ENCODE results near the gene TSHZ2.

TSHZ2 gene, protein sequence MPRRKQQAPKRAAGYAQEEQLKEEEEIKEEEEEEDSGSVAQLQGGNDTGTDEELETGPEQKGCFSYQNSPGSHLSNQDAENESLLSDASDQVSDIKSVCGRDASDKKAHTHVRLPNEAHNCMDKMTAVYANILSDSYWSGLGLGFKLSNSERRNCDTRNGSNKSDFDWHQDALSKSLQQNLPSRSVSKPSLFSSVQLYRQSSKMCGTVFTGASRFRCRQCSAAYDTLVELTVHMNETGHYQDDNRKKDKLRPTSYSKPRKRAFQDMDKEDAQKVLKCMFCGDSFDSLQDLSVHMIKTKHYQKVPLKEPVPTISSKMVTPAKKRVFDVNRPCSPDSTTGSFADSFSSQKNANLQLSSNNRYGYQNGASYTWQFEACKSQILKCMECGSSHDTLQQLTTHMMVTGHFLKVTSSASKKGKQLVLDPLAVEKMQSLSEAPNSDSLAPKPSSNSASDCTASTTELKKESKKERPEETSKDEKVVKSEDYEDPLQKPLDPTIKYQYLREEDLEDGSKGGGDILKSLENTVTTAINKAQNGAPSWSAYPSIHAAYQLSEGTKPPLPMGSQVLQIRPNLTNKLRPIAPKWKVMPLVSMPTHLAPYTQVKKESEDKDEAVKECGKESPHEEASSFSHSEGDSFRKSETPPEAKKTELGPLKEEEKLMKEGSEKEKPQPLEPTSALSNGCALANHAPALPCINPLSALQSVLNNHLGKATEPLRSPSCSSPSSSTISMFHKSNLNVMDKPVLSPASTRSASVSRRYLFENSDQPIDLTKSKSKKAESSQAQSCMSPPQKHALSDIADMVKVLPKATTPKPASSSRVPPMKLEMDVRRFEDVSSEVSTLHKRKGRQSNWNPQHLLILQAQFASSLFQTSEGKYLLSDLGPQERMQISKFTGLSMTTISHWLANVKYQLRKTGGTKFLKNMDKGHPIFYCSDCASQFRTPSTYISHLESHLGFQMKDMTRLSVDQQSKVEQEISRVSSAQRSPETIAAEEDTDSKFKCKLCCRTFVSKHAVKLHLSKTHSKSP (N-terminal part only)

DNA sequence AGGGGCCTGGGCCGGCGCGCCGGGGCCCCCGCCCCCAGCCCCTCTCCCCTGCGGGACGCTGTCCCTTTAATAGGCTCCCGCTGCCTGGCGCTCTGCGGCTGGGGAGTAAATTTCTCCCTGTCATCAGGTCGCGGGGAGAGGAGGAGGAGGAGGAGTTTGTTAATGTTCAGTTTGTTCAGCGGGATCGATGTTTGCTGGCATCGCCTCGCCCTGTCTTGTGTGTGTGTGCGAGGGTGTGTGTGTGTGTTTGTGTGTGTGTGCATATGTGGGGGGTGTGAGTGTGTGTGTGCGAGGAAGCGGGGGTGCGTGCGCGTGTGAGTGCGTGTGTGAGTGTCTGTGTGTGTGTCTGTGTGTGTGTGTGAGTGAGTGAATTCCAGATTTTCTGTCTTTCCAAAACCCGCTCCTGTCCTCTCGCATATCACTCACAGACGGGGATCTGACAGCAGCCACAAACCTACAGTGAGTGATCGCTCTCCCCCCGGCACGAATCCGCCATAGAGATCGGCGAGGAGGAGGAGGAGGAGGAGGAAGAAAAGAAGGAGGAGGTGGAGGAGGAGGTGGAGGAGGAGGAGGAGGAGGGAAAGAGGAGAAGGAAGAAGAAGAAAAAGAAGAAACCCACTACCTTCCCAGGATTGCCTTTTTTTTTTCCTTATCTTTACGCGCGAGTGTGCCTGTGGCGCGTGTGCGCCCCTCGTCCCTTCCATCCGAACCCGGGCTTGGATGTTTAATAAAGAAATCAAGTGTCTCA is at the start of gene TSHZ2:
TSS of gene TSHZ2 (plus strand) at position 169 of the 748 bp plus-strand sequence. CDS start 936 bp downstream, outside the sequence.
- no peak for DNase-seq (ENCODE audit: low read depth)

DNA sequence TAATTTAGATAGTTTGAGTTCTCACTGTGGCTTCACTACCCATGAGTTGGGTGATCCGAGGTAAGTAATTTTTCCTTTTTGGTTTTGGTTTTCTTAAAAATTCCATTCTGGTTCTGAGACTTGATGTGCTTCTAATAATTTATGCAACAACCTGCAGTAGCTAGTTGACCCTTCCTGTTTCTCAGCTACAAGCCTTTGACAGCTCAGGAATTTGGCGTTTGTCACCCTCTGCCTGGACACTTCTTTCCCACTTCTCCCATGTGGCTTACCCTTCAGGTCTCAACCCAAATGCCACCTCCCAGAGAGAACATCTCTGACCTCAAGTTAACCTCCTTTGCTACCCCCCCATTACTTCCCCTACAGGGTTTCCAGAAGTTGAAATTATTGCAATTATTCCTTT is 49.7 kb upstream of the TSHZ2 start:
- DNase-seq (ENCODE audit: low read depth), result no peak

DNA sequence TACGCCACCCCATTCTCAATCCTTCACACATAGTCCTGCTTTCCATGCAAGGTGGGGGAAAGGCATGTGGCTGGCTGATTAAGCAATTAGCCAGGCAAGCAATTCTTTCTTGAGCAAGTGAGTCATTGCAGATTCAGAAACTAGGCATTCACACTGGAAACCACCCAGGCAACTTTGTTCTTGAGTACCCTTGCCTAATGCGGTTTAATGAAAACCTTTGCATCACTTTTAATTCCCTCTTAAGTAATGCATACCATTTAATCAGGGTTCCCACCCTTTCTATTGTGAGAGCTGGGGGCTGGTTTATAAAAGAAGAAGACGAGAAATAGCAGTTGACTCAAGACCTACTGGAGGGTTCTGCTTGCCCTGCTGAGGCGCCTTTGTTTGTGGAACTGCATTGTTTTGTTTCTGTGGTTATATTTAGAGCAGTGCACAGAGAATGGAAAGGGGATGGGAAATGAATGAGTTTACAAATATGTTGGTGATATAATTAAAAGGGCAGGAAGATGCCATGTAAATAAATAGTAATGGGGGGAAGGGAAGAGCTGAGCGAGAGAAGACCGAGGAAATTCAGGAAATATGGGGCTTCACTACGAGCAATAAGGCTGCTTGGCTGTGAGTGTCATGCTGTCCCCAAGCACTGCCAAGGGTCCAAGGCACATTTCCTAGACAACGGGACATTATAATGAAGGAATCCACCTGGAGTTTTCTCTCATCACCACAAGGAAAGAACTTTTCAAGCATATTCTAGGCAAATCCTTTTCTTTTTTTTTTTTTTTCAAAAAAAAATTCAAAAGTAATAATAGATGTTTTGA is 48.8 kb upstream of the TSHZ2 start:
- peak; percentile 69 for DNase-seq (ENCODE audit: low read depth)

GRCh38 chr20:52924411-52925271 is 47.5 kb upstream of the TSHZ2 start:
- DNase-seq (ENCODE audit: low read depth), result no peak

DNA sequence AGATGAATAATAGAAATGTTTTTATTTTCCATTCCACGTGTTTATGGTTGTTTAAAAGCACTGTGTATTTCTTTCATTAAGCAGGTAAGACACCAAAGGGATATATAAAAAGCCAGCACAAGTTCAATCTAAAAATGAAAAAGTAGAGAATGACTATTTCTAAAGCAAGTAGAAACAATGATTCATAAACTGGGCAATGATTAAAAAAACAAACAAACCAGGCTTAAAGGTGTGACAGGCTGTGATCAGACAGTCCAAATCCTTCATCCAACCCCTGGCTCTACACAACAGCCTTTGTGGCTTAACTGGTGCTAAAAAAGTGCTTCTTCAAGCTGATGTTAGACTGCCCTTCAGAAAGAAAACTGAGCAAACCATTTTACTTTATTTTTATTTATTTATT is 45.7 kb upstream of the TSHZ2 start:
- no peak for DNase-seq (ENCODE audit: low read depth)

DNA sequence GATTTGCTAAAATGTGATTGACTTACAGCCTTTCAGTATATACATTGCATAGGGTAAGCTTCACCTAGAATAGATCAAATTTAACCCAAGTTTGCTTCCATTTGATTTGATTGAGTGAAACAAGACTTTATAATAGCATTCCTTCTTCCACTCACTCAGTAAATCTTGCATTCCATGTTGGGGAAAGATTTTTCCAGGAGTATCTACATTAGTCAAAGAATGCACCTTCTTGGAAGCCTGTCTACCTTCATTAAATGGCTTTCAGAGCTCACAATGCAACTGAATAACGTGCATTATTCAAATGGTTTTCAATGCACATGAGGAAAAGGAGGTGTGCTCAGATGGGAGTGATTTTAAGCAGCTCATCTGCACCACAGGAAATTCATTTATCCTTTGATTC is 38.3 kb upstream of the TSHZ2 start:
- no peak for DNase-seq (ENCODE audit: low read depth)

DNA sequence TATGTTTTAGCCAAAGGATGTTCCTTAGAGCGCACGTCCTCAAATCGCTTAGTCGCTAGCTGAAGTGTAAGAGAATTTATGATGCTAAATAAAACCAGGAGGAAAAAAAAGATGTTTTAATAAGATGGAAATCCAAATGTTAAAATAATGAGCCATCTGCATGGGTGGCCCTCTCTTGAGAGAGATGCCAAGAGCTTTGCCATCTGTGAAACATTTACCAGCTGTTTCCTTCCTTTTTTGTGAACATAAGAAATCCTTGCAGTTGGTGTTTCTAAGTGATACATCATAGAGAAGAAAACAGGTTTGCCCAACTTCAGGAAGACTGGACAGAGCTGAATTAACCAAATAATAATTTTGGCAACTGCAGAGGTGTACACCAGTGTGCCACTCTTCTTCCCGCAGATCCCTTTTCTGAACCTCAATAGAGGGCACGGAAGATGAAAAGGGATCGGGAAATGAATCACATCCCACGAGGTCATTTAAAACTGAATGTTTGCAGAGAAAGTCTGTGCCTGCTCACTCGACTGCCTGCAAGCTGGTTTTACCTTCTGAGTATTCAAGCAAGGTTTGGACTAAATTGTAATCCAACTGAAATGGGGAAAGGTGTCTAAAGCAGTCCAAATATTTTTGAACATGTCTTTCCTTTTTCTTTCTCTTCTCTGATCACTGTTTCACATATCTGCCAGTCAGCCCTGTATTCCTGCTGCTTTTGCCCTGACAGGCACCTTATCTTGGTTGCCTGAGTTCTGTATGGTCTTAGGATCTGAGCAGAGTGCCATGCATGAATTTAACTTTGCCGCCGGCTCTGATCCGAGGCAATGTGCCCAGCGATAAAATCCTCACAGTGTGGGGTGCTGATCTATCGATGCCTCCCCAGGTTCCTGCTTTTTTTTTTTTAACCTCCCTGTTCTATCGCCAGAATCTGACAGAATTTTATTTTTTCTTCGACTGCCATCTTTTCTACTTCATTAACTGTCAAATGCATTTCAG is 35.5 kb upstream of the TSHZ2 start:
- no peak for DNase-seq (ENCODE audit: low read depth)

DNA sequence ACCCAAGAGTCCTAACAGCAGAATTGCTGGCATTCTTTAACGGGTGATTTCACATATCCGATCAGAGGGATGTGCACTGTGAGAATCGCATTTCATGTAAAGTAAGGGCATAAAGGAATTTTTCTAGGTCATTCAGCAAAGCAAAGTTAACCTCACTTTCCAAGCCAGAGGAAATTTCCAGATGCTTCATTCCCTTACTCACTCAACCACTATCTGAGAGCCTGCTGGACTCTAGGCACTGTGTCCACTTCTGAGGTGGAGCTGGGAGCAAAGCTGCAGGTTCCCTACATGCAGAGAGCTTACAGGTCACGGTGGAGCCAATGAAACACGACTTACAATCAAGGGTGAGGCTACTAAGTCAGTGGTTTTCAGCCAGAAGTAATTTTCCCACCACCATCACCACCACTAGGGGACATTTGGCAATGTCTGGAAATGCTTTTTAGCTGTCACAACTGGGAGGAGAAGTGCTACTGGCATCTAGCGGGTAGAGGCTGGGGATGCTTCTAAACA is 34.5 kb upstream of the TSHZ2 start:
- DNase-seq (ENCODE audit: low read depth), result no peak

GRCh38 chr20:52939141-52939540 is 33.0 kb upstream of the TSHZ2 start:
- no peak for DNase-seq (ENCODE audit: low read depth)

- DNase-seq (ENCODE audit: low read depth), result no peak
Observed at GRCh38 chr20:52941808-52942207, 30.4 kb upstream of the TSHZ2 start.

- no peak for DNase-seq (ENCODE audit: low read depth)
Observed at GRCh38 chr20:52943185-52943841, 28.8 kb upstream of the TSHZ2 start.

DNA sequence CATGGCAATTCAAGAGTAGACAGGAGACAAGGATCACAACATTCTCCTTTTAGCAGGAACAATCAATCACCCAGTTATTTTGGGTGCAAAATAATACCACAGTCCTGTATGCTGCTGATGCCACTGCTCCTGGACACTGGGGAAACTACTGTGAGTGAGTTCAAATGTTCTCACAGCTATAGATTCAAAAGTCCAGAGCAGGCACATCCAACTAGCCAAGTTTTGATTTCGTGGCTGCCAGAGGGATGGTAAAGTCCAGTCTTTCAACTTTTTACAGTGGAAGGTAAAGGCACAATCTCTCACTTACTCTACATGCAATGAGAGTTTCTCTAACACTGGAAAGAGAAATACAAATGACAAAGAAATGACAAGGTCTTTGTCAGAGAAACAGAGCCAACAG is 26.9 kb upstream of the TSHZ2 start:
- no peak for DNase-seq (ENCODE audit: low read depth)

GRCh38 chr20:52945862-52946522 is 26.2 kb upstream of the TSHZ2 start:
- no peak for DNase-seq (ENCODE audit: low read depth)

DNA sequence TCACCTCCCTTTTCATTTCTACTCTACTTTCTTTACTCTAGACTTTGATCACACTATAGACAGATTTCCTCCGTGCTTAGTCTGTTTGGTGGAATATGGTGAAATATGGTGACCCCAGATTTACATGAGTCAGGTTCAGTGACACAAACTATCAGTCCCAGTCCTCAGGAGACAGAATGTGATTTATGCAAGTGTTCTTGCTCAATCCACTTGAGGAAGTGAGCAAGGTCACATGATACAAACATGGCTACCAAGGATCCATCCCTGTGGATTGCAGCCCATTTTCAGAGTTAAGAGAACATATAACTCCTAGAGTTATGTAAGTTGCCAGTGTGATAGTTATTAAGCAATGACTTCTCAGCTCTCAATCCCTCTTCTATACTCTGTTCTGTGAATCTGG is 23.7 kb upstream of the TSHZ2 start:
- no peak for DNase-seq (ENCODE audit: low read depth)

- no peak for DNase-seq (ENCODE audit: low read depth)
Observed at GRCh38 chr20:52953020-52953419, 19.1 kb upstream of the TSHZ2 start.

DNA sequence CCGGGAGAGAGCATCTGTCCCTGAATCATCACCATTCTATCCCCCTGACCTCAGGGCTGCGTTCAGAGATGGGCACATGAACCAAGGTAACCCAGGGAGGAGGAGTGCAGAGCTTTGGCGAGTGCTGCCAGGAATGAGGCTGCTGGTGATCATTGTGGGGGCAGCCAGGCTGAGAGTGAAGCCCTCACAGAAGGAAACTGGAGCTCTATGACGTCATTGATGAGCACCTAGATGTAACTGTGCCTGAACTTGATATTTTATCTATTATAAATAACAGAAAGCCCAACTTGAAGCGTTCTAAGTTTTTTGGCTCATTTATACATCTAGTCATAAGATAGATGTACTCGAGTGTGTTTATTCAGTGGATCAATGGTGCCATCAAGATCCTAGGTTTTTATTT is 17.3 kb upstream of the TSHZ2 start:
- DNase-seq (ENCODE audit: low read depth), result no peak

GRCh38 chr20:52958211-52958610 is 13.9 kb upstream of the TSHZ2 start:
- DNase-seq (ENCODE audit: low read depth), result no peak

- no peak for DNase-seq (ENCODE audit: low read depth)
Observed at GRCh38 chr20:52959125-52959524, 13.0 kb upstream of the TSHZ2 start.

All from GM04504 (cell line).